B cell (primary cell): ENCODE results near the gene NETO1.

Source experiments
- EZH2 ChIP-seq: IDR thresholded peaks from 2 replicates; pipeline ENCODE4 v1.6.1; 2012; ENCODE audit warnings: borderline replicate concordance, low read depth, mild to moderate bottlenecking, moderate library complexity, low read length; ENCODE audit not compliant: insufficient read depth, poor library complexity, severe bottlenecking
- TF ChIP-seq, protein P1 (sequence below): fragments of 200-600 bp; IDR thresholded peaks from one replicate; pipeline ENCODE4 v1.8.0; 2022; ENCODE audit warnings: antibody characterized with exemption, mild to moderate bottlenecking

- TF ChIP-seq, protein P1, sequence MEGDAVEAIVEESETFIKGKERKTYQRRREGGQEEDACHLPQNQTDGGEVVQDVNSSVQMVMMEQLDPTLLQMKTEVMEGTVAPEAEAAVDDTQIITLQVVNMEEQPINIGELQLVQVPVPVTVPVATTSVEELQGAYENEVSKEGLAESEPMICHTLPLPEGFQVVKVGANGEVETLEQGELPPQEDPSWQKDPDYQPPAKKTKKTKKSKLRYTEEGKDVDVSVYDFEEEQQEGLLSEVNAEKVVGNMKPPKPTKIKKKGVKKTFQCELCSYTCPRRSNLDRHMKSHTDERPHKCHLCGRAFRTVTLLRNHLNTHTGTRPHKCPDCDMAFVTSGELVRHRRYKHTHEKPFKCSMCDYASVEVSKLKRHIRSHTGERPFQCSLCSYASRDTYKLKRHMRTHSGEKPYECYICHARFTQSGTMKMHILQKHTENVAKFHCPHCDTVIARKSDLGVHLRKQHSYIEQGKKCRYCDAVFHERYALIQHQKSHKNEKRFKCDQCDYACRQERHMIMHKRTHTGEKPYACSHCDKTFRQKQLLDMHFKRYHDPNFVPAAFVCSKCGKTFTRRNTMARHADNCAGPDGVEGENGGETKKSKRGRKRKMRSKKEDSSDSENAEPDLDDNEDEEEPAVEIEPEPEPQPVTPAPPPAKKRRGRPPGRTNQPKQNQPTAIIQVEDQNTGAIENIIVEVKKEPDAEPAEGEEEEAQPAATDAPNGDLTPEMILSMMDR: no peak
- TF ChIP-seq EZH2: no peak
Observed at GRCh38 chr18:72848503-72849237, 19.1 kb downstream of the NETO1 start.
